Measurements from ENCODE around the gene ADGRE3.

GRCh38 chr19:14654786-14655560 is 19.7 kb downstream of the ADGRE3 start:
- TF ChIP-seq CTCF (IDR thresholded peaks at IDR 0.05 in 8 of 11, conservative IDR thresholded peaks at IDR 0.05 in 3 of 11) (no peak), POLR2A (IDR thresholded peaks at IDR 0.05) (no peak), POLR2AphosphoS5 (IDR thresholded peaks at IDR 0.05) (no peak)
